Pons (tissue), 1 donor: ENCODE data around the gene GLG1.
A peak's percentile ranks its signal among the peaks of the same experiment; 100 is the strongest.
"Not testable (repeated sequence)": the region's sequence is repeated elsewhere in the genome, so short reads cannot be mapped to it uniquely, and the experiment has no call there.

Experiments used
- DNase-seq: peaks from one replicate; pipeline ENCODE4 v3.0.0-alpha.2; 2016; ENCODE audit warnings: low spot score

Gene GLG1

GRCh38 chr16:74606521-74607309, at the start of gene GLG1:
Gene GLG1 (minus strand): TSS chr16:74607114. CDS start chr16:74607094, 20 bp downstream.
- peak; percentile 90 for DNase-seq

DNA sequence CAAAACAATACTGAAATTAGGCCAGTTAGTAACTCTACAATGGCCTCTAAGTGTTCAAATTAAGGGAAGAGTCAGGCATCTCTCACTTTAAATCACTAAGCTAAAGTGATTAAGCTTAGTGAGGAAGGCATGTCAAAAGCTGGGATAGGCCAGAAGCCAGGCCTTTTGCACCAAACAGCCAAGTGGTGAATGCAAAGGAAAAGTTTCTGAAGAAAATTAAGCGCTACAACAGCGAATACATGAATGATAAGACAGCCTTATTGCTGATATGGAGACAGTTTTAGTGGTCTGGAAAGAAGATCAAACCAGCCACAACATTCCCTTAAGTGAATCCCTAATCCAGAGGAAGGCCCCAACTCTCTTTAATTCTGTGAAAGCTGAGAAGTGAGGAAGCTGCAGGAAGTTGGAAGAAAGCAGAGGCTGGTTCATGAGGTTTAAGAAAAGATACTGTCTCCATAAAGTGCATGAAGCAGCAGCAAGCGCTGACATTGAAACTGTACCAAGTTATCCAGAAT, 47.7 kb upstream of the GLG1 start:
- no peak for DNase-seq

DNA sequence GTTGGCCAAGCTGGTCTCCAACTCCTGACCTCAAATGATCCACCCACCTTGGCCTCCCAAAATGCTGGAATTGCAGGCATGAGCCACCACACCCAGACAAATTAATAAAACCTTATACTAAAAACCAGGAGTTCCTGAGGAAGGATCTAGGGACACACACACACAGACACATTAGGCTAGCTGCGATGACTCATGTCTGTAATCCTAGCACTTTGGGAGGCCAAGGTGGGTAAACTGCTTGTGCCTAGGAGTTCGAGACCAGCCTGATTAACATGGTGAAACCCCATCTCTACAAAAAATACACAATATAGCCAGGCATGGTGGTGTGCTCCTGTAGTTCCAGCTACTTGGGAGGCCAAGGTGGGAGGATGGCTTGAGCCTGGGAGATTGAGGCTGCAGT, 46.0 kb upstream of the GLG1 start:
- not testable (repeated sequence) for DNase-seq

- no peak for DNase-seq
Observed at GRCh38 chr16:74652249-74652648, 45.3 kb upstream of the GLG1 start.

GRCh38 chr16:74651841-74652240, 44.9 kb upstream of the GLG1 start:
- DNase-seq: no peak

DNA sequence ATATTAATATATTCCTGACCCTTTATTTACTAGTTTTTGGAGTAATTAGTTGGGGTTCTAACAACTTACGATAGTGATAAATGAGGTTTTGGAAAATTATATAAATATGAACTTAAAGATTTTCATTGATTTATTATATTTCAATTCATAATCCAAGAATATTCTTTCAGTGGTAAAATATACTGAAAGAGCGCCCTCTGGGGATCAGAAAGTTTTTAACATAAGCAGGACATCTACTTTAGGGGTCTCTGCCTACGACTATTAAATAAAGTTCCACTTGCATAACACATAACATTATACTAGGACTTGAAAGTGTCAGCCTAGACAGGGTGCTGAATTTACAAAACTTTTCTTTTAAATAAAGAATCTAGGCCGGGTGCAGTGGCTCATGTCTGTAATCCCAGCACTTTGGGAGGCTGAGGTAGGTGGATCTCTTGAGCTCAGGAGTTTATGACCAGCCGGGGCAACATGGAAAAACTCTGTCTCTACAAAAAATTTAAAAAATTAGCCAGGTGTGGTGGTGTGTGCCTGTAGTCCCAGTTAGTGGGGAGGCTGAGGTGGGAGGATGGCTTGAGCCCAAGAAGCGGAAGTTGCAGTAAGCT, 44.2 kb upstream of the GLG1 start:
- DNase-seq: no peak

GRCh38 chr16:74649839-74650504, 43.1 kb upstream of the GLG1 start:
- DNase-seq: no peak

GRCh38 chr16:74641969-74642368, 35.1 kb upstream of the GLG1 start:
- DNase-seq: no peak

DNA sequence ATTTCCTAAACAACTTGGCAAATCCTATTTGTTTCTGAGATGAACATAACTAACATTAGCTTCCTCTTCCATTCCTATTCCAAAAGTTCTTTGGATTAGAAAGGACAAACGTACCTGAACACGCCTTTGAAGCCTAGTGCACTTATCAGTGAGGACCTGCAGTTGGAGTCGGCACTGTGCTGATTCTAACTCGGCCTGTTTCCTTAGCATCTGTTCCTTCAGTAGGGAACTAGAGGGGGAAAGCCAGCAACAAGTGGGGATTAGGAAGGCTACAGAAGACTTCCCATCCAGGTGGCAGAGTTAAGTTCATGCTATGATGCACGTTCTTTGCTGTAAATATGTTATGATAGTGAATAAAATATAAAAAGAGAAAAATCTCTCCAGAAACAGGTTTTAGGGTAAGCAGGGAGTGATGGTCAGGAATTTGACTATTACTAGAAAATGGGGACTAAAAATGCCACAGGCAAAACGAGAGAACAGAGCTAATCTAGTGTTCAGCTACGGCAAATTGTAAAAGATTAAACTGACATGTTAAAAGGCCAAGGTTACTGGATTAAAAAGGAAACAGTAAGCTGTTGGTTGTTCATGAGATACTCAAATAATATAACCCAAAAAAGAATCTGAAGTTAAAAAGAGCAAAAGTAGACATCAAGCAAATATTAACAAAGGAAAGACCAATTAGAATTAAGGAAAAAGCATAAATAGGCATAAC, 31.0 kb upstream of the GLG1 start:
- DNase-seq: no peak

DNA sequence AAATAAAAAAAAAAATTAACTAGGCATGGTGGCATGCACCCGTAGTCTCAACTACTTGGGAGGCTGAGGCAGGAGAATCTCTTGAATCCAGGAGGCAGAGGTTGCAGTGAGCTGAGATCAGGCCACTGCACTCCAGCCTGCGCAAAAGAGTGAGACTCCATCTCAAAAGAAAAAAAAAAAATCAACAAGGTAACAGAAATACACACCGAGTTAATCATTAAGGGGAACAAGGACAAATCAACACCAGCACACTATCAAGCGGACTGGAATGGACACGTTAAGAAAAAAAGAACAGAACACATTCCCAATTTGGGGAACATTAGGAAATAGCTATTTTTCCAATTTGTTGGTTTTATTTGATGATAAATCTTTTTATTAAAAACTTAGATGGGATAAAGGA, 28.4 kb upstream of the GLG1 start:
- no peak for DNase-seq

- no peak for DNase-seq
Observed at GRCh38 chr16:74633686-74634085, 26.8 kb upstream of the GLG1 start.

GRCh38 chr16:74627506-74628220, 20.7 kb upstream of the GLG1 start:
- DNase-seq: no peak

DNA sequence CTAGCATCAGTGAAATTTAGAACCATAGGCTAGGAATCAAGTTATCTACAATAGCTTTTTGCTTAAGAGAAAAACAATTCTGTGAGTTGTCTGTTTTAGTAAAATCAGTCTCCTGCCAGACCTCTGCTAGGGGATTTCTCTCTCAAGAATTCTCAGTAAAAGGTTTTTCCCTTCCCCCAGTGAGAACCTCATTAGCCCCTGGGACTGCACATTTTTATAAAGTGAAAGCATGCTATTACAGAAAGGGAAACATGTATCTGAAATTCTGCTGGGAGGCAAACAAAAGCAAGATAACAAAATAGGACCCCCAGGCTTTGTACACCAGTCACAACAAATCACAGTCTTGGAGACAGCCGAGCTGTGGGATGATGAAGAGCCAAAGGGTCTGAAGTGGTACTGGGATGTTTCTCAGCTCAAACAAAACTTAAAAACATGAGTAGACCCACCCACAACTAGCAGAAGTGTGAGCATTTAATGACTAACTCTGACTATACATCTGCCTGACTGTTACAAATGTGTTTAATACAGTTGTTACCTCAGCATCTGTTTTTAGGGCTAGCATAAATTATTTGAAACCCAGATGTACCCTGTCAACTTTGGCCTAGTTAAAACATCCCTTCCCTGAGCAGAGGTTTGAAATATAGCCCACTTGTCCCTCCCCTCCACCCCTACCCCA, 20.0 kb upstream of the GLG1 start:
- no peak for DNase-seq

DNA sequence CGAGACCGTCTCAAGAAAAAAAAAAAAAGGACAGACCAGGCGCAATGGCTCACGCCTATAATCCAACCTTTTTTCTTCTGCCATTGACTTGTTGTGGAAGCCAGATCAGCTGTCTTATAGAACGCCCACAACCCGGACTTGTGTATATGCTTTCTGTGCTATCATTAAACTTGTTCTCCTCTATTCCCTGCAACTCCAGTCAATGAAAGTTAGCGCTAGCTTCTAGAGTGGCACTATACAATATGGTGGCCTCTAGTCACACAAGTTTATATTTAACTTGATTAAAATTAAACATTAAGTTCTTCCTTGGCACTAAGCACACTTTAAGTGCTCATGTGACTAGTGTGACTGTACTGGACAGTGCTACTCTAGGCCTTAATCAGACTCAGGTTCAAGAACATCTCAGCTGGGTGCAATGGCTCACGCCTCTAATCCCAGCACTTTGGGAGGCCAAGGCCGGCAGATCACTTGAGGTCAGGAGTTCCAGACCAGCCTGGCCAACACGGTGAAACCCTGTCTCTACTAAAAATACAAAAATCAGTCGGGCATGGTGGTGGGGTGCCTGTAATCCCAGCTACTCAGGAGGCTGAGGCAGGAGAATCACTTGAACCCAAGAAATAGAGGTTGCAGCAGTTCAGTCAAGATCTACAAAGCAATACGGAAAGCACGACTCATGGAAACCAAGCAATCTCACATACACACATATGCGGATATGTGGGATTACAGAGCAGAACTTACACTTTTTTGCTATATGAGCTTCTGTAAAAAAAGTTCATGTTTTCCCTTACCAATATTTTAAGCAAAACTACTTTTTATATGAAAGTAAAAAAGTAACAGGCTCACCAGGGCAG, 18.8 kb upstream of the GLG1 start:
- DNase-seq: no peak

GRCh38 chr16:74623839-74624235, 16.9 kb upstream of the GLG1 start:
- no peak for DNase-seq

DNA sequence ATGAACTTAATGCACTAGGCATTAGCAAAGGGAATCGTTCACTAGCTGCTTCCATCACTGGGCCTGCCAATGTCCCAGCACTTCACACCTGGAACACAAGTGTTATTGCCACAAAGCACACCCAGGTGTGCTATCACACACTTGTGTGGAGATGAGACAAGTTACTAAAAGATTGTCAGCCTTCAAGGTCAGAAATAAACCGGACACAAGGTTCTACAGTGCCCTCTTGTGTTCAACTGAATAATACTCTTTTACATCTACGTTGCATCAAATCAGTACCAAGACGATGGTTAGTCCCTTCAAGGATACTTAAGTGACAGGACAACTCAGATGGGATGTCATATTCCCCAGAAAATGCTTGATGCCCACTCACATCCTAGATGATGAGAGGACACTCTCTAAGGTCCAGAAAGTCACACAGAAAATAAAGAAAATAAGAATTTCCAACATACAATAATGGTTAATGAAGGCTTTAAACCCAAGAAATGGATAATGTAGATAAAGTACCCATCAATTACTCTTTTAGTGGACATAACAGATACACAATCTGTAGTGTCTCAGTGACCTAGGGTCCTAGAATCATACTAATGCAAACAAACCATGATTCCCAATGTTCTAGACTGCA, 16.4 kb upstream of the GLG1 start:
- peak; percentile 73 for DNase-seq

- DNase-seq: no peak
Observed at GRCh38 chr16:74622005-74622404, 15.1 kb upstream of the GLG1 start.

DNA sequence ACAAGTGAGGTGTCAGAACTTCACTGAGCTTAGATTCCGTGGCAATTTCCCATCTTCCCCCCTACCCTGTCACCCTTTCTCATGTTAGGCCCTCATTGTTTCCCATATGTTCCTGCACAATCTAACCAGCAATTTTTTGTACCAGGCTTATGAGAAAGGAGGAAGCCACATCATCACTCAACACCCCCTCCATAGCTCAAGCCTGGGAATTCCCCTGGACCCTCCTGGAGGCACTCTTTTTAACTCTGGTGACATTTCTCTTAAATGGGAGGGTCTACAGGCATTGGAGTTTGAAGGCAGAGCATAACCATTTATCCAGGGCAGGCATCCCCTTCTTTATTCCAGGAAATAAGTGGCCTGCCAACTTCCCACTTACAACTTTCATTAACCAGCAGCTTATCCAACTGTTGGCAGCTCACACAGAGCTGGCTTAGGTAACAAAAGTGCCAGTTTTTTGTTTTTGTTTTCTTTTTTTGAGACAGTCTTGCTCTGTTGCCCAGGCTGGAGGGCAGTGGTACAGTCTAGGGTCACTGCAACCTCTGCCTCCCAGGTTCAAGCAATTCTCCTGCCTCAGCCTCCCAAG, 10.4 kb upstream of the GLG1 start:
- peak; percentile 11 for DNase-seq

GRCh38 chr16:74611721-74612120, 4.8 kb upstream of the GLG1 start:
- DNase-seq: no peak
